SJSA1 (cell line): ENCODE measurements around the gene FMNL2. TPM values are rescaled to one million over a fixed set of nuclear protein-coding genes. Genes with fewer than 3 reads are reported as not detected.
"Not testable (repeated sequence)": the region's sequence is repeated elsewhere in the genome, so short reads cannot be mapped to it uniquely, and the experiment has no call there.

Source experiments
- DNase-seq, 2 experiments: peaks; one replicate each; pipeline ENCODE4 v3.0.0-alpha.2; 2015 to 2020; ENCODE audit warnings: low spot score in 2 of 2, low read depth in 1 of 2
- H3K27ac ChIP-seq: fragments of 250-450 bp; sonication (Bioruptor Pico); 2 replicates; pipeline ENCODE4 v1.5.1; 2020; ENCODE audit warnings: mild to moderate bottlenecking, moderate library complexity
- H3K27me3 ChIP-seq: fragments of 250-450 bp; sonication (Bioruptor Pico); replicated peaks from 2 replicates; pipeline ENCODE4 v1.5.1; 2020; ENCODE audit warnings: mild to moderate bottlenecking, moderate library complexity
- H3K36me3 ChIP-seq: fragments of 250-450 bp; sonication (Bioruptor Pico); 2 replicates; pipeline ENCODE4 v1.5.1; 2020; ENCODE audit warnings: mild to moderate bottlenecking
- H3K4me1 ChIP-seq: fragments of 250-450 bp; sonication (Bioruptor Pico); replicated peaks from 2 replicates; pipeline ENCODE4 v1.6.1; 2021; ENCODE audit warnings: mild to moderate bottlenecking
- H3K4me3 ChIP-seq: fragments of 250-450 bp; sonication (Bioruptor Pico); 2 replicates; pipeline ENCODE4 v1.5.1; 2020; ENCODE audit warnings: mild to moderate bottlenecking
- H3K9me3 ChIP-seq: fragments of 250-450 bp; sonication (Bioruptor Pico); replicated peaks from 2 replicates; pipeline ENCODE4 v1.5.1; 2020; ENCODE audit warnings: mild to moderate bottlenecking
- total RNA-seq: library from RNA; depleted of rRNA; stranded (reverse); fragments of >200 nt; shearing (Covaris generic); gene quantifications from 2 replicates; pipeline ENCODE4 v1.2.3, GENCODE V29; 2014

The FMNL2 gene
- total RNA-seq, 1 experiment from 2014 or later: 12.9 TPM

DNA sequence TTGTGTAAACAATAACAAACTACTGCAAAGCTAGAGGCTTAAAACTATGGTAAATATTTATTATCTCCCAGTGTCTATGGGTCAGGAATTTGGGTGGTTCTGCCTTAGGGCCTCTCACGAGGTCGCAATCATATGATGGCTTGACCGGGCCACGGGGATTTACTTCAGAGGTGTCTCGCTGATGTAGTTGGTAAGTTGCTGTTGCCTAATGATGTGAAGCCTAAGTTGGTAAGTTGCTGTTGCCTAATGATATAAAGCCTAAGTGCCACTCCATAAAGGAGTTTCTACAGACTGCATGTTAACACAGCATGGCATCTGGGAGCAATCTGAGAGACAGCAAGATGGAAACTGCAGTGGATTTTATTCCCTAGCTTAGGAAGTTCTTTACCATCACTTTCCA, 35.8 kb downstream of the FMNL2 start:
- H3K27ac ChIP-seq: no peak overlapping the region
- no peaks in the 10 kb centered on the region for H3K27me3 ChIP-seq
- H3K9me3 ChIP-seq: no peaks in the 10 kb centered on the region
- peaks cover 9% of the 10 kb centered on the region for H3K4me1 ChIP-seq
- no peak for DNase-seq
- H3K4me3 ChIP-seq: no peak overlapping the region
- H3K36me3 ChIP-seq: no peaks in the 10 kb centered on the region

DNA sequence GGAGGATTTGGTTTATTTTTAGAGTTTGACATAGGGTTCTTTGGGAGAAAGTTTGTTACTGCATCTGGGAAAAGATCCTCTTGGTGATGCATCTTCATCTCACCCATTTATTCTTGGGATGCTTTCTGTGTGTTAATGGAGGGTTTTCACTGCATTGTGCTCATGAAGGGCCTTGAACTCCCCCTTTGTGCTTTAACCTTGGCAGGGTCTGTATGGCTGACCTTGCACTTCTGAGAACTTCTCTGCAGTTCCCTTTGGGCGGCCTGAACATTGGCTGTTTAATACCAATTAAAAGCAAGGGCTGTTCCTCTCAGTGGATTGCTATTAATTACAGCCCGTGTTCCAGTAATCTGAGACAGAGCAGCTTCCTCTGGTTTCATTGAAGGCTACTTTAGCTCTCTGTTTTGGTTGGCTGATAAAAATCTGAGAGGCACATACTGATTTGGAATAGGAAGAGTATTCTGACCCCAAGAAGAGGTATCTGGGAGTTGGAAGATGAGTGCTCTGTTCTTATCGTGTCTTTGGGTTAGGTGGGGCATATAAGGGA, 37.5 kb downstream of the FMNL2 start:
- no peak overlapping the region for H3K4me3 ChIP-seq
- H3K9me3 ChIP-seq: no peaks in the 10 kb centered on the region
- peaks cover 9% of the 10 kb centered on the region for H3K4me1 ChIP-seq
- no peaks in the 10 kb centered on the region for H3K36me3 ChIP-seq
- no peak overlapping the region for H3K27ac ChIP-seq
- no peaks in the 10 kb centered on the region for H3K27me3 ChIP-seq
- DNase-seq: no peak

DNA sequence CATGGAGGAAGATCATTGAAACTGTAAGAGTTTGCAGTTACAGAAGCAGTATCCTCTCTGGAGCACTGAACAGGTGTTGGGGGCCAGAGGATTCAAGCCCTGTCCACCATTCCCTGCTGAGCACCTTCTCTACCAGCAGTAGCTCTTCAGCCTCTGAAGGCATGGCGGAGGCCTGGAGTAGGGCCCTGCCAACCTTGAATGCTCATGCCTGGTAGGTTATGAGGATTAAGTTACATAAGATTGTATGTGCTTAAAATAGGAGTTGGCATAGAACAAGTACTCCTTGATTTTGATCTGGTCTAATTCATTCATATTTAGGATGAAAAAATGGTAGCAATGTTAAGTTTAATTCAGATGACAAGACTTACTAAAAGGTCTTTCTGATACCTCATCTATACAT, 40.2 kb downstream of the FMNL2 start:
- no peaks in the 10 kb centered on the region for H3K9me3 ChIP-seq
- no peak overlapping the region for H3K27ac ChIP-seq
- DNase-seq: no peak
- H3K4me1 ChIP-seq: no peaks in the 10 kb centered on the region; the same call in 1 of the 2 replicates
- H3K27me3 ChIP-seq: no peaks in the 10 kb centered on the region
- H3K36me3 ChIP-seq: no peaks in the 10 kb centered on the region
- H3K4me3 ChIP-seq: no peak overlapping the region

DNA sequence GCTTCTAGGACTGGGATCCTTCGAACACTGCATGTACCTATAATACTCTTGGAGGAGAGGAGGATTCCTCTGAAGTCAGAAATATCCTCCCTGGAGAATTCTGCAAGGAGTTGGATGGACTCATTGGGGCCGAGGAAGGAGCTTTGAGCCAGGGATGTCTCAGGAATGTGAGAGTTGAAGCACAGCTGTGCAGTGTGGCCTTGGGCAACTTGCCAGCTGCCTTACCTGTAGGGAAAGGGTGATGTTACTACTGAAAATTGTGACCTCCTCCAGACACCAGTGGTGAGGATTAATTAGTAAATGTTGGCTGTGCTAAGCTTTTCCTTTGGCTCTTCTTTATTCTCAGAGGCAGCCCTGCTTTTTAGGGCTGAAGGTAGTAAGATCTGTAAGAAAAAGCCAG, 41.4 kb downstream of the FMNL2 start:
- Histone ChIP-seq H3K36me3 (no peaks in the 10 kb centered on the region), H3K4me1 (no peaks in the 10 kb centered on the region), H3K9me3 (peaks cover 2% of the 10 kb centered on the region; the same call in 1 of the 2 replicates), H3K4me3 (no peak overlapping the region), H3K27ac (no peak overlapping the region), H3K27me3 (no peaks in the 10 kb centered on the region)
- DNase-seq: no peak

DNA sequence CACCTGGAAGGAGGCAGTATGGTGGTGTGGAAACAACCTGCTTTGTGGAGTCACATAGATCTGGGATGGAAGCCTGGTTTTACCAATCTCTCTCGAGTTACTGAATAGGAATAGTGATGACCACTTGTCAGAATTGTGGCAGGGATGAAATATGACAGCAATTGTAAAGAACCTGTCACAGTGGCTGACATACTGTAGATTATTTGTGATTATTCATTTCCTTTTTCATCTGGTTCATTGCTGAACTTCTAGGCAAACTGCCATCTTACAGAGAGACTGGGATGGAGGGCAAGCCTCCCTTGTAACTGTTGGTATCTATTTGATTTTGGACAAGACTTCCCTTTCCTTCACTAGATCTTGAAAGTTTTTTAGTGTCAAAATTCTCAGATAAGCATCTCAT, 42.0 kb downstream of the FMNL2 start:
- Histone ChIP-seq H3K36me3 (no peaks in the 10 kb centered on the region), H3K4me1 (no peaks in the 10 kb centered on the region), H3K27ac (no peak overlapping the region), H3K27me3 (no peaks in the 10 kb centered on the region), H3K9me3 (peaks cover 2% of the 10 kb centered on the region; the same call in 1 of the 2 replicates), H3K4me3 (no peak overlapping the region)
- DNase-seq: no peak

DNA sequence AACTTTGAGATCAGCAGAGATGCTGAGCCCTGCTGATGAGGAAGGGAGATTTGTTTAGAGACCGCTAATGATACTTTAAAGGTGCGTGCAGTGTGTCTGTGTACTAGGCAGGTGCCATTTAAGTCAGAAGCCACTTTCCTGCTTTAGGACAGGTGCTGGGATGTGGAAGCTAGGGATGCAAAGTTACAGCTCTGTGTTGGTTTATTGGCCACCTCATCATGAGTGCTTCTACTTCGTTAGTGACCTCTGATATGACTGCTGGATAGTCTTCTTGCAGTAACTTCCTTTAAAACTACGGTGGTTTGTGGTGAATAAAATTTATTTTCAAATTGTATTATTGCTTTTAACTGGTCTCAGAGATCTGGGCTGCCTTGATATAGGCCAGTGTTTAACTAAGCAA, 44.1 kb downstream of the FMNL2 start:
- no peak for DNase-seq
- Histone ChIP-seq H3K4me3 (no peak overlapping the region), H3K36me3 (no peaks in the 10 kb centered on the region), H3K4me1 (no peaks in the 10 kb centered on the region), H3K27ac (no peak overlapping the region), H3K9me3 (peaks cover 2% of the 10 kb centered on the region; the same call in 1 of the 2 replicates), H3K27me3 (no peaks in the 10 kb centered on the region)

DNA sequence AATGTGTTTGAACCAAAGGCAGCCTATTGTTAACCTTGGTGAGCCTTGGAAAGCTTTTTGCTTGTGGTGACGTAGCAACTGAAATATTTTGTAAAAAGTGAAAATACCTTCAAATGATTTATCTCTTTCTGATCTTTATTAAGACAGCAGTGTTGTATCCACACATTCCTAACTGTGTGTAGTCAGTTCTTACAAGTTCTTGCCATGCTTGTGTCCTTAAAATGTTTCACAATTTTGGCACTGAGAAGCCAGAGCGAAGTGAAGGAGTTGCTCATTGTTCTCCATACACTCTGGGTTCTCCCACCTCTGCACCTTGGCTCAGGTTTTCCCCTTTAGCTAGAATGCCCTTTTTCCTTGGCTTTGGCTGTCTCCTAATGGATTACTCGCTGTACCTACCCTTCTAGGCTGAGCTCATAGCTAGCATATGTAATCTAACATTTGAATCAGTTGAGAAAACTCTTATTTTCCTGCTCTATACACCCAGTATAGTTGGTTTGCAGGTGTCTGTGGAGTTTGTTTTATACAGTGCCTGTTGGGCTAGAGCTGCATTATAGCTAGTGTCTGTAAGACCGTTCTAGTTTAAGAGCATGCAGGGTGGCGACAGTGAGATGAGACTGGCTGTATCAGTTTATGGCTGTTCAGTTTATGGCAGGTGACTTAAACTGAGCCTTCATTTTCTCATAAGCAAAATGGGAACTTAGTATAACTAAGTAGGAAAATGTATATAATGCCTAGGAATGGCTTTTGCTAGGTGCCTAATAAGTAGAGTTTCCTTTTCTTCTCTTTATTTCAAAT, 45.5 kb downstream of the FMNL2 start:
- H3K27me3 ChIP-seq: no peaks in the 10 kb centered on the region
- no peak overlapping the region for H3K4me3 ChIP-seq
- peaks cover 2% of the 10 kb centered on the region; the same call in 1 of the 2 replicates for H3K9me3 ChIP-seq
- no peak for DNase-seq
- H3K4me1 ChIP-seq: no peaks in the 10 kb centered on the region
- no peaks in the 10 kb centered on the region for H3K36me3 ChIP-seq
- no peak overlapping the region for H3K27ac ChIP-seq

DNA sequence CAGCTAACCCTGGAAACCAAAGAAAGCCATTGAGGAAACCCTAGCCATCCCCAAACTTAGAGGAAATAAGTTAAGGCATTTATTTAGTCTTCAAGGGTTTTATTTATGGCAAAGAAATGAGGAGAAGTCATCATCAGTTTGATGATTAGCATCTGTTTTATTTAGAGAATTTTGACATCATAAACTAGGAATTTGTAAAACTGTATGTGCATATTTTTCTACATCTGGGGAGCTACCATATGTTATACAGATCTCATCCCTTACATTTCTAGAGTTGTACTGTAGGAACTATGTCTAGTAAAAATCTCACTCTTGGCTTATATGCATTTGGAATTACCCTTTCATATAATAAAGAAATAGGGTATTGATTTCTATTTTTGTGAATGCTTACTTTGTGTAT, 48.7 kb downstream of the FMNL2 start:
- no peaks in the 10 kb centered on the region for H3K36me3 ChIP-seq
- no peak overlapping the region for H3K27ac ChIP-seq
- DNase-seq: no peak
- H3K4me1 ChIP-seq: no peaks in the 10 kb centered on the region
- H3K4me3 ChIP-seq: no peak overlapping the region
- H3K9me3 ChIP-seq: peaks cover 2% of the 10 kb centered on the region; the same call in 1 of the 2 replicates
- no peaks in the 10 kb centered on the region for H3K27me3 ChIP-seq

DNA sequence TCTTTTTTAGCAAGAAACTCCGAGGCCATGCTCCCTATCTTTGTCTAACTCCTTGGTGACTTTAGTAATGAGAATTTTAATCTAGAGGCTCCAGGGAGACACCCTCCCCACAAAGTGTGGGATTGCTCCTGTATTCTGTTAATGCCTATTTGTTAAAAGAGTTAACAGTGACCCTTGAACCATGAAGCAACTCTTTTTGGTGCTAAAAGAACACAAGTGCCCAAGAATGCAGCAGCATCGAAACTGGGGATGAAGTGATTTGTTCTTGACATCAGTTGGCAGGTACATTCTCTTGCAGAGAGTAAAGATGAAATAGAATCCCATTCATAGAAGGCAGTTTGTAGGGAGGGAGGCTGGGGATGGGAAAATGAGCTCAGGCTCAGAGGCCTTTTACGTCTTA, 50.0 kb downstream of the FMNL2 start:
- no peaks in the 10 kb centered on the region for H3K4me1 ChIP-seq
- DNase-seq: no peak
- peaks cover 2% of the 10 kb centered on the region; the same call in 1 of the 2 replicates for H3K9me3 ChIP-seq
- no peak overlapping the region for H3K4me3 ChIP-seq
- H3K27ac ChIP-seq: no peak overlapping the region
- H3K36me3 ChIP-seq: no peaks in the 10 kb centered on the region
- no peaks in the 10 kb centered on the region for H3K27me3 ChIP-seq

DNA sequence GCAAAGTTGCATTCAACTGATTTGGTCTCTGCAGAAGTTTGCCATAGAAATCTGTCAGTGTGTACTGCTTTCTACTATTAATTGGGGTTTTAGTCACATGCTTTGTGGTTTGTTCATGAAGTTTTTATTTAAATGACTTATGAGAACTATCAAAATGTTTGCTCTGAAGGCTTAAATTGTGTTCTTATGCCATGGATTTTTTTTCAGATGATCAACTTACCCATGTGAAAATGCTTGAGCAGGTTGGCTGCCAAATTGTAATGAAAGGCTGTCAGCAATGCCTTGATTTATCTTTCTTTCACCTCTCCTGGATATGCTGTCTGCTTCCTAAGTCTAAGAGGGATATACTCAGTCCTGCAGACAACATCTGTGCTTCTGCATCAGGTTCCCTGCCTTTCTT, 50.7 kb downstream of the FMNL2 start:
- no peaks in the 10 kb centered on the region for H3K4me1 ChIP-seq
- H3K9me3 ChIP-seq: peaks cover under 1% of the 10 kb centered on the region; the same call in 1 of the 2 replicates
- H3K36me3 ChIP-seq: no peaks in the 10 kb centered on the region
- H3K4me3 ChIP-seq: no peak overlapping the region
- H3K27ac ChIP-seq: no peak overlapping the region
- no peak for DNase-seq
- H3K27me3 ChIP-seq: no peaks in the 10 kb centered on the region

DNA sequence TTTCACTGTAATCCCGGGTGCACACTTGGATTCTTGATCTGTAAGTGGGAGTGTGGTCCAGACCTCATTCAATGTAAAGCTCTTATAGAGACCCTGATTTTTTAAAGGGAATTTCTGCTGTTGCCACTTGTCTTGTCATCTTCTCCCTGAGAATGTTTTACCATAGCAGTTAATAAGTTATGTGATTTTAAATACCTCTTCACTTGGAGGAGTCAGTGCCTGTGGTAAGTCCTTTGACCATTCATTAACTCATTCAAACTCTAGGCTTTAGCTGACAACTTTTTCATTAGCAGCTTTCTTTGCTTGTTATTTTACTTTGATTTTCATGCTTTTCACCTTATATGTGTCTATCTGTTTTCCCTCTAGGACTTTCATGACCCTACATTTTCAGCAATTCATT, 51.3 kb downstream of the FMNL2 start:
- no peaks in the 10 kb centered on the region for H3K4me1 ChIP-seq
- H3K27ac ChIP-seq: no peak overlapping the region
- H3K36me3 ChIP-seq: no peaks in the 10 kb centered on the region
- H3K4me3 ChIP-seq: no peak overlapping the region
- DNase-seq: no peak
- no peaks in the 10 kb centered on the region for H3K27me3 ChIP-seq
- no peaks in the 10 kb centered on the region for H3K9me3 ChIP-seq

DNA sequence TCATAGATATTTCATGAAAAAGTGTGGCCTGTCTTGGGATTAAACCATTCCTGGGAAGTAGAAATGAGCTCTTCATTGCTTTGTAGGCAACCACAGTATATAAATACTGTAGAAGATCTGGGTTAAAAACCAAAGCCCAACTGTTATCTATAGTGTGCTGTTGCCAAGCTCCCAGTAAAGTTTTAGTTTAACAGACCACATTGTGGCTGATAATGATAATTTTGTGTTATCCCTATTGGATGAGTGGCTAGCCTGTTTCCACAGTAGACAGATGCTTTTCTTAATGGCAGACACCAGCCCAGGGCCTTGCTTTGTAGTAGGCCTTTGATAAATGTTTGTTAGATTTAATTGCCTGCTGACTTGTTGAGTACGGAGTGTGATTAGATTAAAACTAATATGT, 52.1 kb downstream of the FMNL2 start:
- no peak for DNase-seq
- H3K36me3 ChIP-seq: no peaks in the 10 kb centered on the region
- no peak overlapping the region for H3K4me3 ChIP-seq
- H3K27me3 ChIP-seq: no peaks in the 10 kb centered on the region
- H3K27ac ChIP-seq: no peak overlapping the region
- H3K9me3 ChIP-seq: no peaks in the 10 kb centered on the region
- H3K4me1 ChIP-seq: no peaks in the 10 kb centered on the region

DNA sequence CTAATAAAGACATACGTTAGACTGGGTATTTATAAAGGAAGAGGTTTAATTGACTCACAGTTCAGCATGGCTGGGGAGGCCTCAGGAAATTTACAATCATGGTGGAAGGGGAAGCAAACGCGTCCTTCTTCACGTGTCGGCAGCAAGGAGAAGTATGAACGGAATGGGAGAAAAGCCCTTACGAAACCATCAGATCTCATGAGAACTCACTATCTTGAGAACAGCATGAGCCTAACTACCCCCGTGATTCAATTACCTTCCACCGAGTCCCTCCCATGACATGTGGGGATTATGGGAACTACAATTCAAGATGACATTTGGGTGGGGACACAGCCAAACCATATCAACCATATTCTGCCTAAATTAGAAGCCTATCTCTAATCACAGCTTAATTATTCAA, 53.3 kb downstream of the FMNL2 start:
- not testable (repeated sequence) for DNase-seq, H3K9me3 ChIP-seq, H3K36me3 ChIP-seq, H3K27ac ChIP-seq, H3K27me3 ChIP-seq, H3K4me3 ChIP-seq, H3K4me1 ChIP-seq

DNA sequence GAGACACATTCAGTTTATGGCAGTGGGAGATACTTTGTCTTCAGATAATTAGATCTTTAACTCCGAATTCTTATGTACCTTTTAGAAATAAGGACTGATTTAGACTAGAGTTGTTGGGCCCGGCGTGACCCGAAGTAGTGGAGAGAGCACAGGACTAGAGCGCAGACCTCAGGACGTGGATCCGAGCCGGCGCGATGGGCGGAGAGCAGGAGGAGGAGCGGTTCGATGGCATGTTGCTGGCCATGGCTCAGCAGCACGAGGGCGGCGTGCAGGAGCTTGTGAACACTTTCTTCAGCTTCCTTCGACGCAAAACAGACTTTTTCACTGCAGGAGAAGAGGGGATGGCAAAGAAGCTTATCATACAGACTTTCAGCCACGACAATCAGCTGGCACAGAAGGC, 54.5 kb downstream of the FMNL2 start:
- Histone ChIP-seq H3K4me3 (no peak overlapping the region), H3K27ac (no peak overlapping the region), H3K4me1 (no peaks in the 10 kb centered on the region), H3K36me3 (no peaks in the 10 kb centered on the region), H3K27me3 (no peaks in the 10 kb centered on the region), H3K9me3 (no peaks in the 10 kb centered on the region)
- DNase-seq: no peak
